ENCODE results near the gene NWD2.

GRCh38 chr4:37446016-37446415, 201.5 kb downstream of the NWD2 start:
- TF ChIP-seq CTCF (IDR thresholded peaks at IDR 0.05 in 2 of 3, conservative IDR thresholded peaks at IDR 0.05 in 1 of 3; ENCODE audit: borderline replicate concordance in 1 of 3, insufficient read depth in 1 of 3, low read depth in 2 of 3, low read length in 2 of 3) (no peak), YY1 (IDR thresholded peaks at IDR 0.05; ENCODE audit: extremely low read depth, insufficient replicate concordance, low read depth, low read length) (no peak), POLR2A (IDR thresholded peaks at IDR 0.05; ENCODE audit: borderline replicate concordance, extremely low read depth, insufficient read depth, insufficient read length) (no peak), ZFX (IDR thresholded peaks at IDR 0.05) (no peak), EZH2 (IDR thresholded peaks at IDR 0.05) (no peak)

Data from HCT116 (cell line).